Renal cortical epithelial cell (primary cell): Measurements from ENCODE around the gene MB21D2. TPM values are rescaled to one million over a fixed set of nuclear protein-coding genes. Genes with fewer than 3 reads are reported as not detected.
A peak's percentile ranks its signal among the peaks of the same experiment; 100 is the strongest.

Experiments
- DNase-seq: peaks from one replicate; pipeline ENCODE4 v3.0.0-alpha.2; 2011; ENCODE audit warnings: low read depth
- total RNA-seq: library from RNA; depleted of rRNA; stranded (reverse); fragments of >200 nt; gene quantifications from 2 replicates; pipeline ENCODE4 v1.2.3, GENCODE V29; 2014

The MB21D2 gene
- total RNA-seq, 1 donor from 2014 or later, result 13.9 TPM

- peak; percentile 97 for DNase-seq
Measured at GRCh38 chr3:192892981-192893700, 24.5 kb downstream of the MB21D2 start.

DNA sequence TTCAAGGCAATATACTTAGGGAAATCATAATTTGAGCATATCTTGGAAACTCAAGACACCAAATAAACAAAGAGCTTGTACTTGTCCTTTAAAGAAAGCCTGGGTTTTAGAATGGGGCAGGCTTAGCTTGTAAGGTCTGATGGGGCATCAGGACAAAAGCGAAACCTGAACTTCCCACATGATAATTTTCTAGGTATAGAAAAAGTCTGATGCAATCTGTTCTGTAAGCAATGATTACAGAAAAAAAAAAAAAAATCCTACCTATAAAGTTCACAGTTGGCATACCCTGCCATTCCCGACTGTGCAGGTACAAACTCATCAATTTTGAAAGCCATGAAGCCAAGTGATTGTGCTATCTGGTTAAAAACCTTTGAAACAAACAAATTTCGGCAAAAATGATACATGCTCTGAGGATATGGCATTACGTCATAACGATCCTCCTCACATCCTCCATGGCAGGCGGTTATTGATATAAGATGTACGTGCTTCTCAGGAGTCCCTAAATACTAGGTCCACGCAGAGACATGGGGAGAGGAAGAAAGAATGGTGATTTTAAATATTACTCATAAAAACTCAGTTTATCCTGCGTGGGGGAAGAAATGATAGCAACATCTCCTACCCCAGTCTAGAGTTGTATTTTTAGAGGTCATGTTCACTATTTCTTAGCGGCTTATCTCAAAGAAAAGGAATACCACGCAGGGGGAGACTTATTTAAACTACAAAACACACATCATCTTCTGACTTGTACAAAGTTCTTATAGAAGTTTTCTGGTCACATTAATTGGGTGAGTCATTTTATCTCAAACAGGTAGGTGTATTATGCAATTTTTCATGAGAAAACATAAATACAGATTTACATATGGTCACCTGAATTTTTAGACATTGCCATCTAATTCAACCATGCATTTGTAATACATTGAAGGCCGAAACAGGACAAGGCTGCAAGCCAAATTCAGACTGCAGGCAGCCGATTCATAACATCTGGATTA, 27.0 kb downstream of the MB21D2 start:
- no peak for DNase-seq

DNA sequence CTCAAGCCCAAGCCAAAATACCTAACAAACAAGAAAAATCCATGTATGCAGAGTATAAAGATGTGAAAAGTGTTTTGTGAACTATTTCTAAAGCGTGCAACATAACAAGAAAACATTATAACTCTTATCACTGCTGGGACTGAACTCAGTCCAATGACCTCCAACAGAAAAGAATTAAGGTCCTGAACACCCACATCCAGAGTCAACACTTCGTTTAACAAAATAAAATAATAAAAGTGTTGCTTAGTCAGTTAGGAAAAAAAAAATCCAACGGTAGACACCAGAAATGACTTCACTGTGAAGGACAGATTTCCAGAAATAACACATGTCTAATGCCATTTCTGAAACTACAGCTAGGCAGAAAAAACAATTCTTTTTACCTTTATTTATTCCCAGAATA, 28.0 kb downstream of the MB21D2 start:
- no peak for DNase-seq

GRCh38 chr3:192888190-192888589, 29.5 kb downstream of the MB21D2 start:
- peak; percentile 92 for DNase-seq

DNA sequence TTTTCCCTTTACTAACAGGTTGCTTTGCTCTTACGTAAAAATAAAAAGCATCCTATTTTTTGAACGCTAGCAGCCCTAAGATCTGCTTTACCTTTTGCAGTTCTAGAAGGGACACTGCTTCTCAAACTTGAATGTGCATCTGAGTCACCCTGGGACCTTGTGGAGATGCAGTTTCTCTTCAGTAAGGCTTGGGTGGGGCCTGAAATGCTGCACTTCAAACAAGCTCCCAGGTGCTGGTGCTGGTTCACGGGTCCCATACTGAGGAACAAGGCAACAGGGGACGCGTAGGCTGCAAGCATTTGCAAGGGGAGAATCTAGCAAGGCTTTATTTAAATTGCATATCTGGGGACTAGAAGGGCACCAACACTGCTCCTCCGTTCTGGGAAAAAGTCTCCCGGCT, 30.0 kb downstream of the MB21D2 start:
- DNase-seq, result peak; percentile 62

DNA sequence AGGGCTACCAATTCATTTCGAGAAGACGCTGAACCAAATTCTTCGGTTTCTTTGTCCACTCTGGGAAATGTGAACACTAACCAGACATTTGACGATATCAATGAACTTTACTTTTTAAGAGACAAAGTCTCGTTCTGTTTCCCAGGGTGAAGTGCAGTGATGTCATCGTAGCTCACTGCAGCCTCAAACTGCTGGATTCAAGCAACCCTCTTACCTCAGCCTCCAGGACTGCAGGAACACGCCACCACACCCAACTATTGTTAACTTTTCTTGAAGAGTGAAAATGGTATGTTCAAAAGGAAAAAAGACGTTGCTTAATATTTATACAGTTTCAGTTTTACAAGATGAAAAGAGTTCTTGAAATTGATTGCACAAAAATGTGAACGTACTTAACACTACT, 30.6 kb downstream of the MB21D2 start:
- peak; percentile 84 for DNase-seq

DNA sequence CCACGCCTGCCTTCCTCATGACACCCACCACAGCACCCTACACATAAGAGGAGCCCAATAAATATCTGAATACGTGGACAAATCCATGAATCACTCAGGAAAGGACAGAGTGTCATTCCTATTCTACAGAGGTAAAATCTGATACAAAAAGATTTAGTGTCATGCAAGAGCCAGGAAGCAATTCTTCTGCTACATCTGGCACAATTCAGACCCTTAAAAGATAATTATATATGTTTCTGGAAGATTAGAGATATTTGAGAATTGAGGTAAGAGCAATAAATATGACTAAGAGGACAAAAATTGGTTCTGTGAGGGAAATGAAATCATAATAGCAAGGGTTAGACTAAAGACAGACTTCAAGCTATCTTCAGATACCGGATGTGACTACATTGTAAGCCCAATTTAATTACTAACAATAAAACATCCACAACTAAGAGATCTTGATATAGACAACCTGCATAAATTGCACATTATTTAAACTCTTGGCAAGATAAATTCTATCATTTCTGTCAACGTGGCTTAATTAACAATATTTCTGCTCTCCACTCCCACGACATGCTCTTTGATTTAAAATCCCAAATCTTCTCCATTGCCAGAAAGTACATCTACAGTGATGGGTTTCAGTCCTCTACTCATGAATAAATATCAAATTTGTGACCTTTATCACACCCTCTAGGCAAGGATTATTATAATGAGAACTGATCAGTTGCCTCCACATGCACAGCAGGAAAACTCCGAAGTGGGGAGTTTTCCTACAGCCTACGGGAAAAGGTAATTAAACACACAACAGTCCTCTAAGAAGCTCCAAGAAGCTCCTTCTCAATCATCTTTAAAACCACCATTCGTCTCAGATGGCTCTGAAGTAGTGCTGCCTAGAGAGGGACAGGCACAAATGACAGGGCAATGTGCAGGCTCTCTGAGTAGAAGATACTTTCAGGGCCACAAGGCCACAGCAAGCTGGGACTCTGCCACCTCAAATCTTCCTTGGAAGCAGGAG, 32.6 kb downstream of the MB21D2 start:
- no peak for DNase-seq

DNA sequence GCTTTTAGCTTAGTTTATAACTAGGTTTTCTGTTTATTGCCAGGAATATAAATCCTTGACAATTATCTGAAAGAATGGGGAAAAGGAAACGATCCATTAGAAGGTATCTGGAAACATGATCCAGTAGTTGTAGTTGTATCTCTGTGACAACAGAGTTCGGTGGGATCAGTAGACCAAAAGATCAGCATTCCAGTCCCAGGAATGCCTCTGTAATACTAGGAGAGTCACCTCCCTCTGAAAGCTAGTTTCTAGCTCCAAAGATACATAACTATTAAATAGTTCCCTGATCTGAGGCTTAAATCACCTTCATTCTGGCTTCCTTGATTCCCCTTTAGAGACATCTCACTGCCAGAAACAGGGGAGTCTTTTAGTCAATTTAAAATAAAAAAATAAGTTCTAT, 34.1 kb downstream of the MB21D2 start:
- peak; percentile 54 for DNase-seq

GRCh38 chr3:192881159-192881786, 36.4 kb downstream of the MB21D2 start:
- DNase-seq, result no peak

DNA sequence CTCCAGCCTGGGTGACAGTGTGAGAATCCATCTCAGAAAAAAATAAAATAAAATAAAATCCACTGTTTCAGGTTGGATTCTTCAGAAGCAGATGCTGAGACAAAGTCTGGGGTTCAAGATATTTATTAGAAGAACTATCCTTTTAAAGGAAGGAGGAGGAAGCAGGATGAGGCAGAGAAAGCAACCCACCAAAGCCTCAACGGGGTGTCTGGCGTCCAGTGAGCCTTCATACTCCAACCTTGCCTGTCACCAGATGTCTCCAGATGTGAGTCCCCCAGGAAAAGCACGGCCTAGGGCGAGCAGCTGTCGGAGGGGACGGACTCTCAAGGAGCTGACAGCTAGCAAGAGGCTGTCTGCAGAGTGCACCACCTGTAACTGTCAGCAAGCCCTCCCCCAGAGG, 37.3 kb downstream of the MB21D2 start:
- DNase-seq, result no peak

GRCh38 chr3:192879346-192880031, 38.2 kb downstream of the MB21D2 start:
- DNase-seq, result peak; percentile 99

DNA sequence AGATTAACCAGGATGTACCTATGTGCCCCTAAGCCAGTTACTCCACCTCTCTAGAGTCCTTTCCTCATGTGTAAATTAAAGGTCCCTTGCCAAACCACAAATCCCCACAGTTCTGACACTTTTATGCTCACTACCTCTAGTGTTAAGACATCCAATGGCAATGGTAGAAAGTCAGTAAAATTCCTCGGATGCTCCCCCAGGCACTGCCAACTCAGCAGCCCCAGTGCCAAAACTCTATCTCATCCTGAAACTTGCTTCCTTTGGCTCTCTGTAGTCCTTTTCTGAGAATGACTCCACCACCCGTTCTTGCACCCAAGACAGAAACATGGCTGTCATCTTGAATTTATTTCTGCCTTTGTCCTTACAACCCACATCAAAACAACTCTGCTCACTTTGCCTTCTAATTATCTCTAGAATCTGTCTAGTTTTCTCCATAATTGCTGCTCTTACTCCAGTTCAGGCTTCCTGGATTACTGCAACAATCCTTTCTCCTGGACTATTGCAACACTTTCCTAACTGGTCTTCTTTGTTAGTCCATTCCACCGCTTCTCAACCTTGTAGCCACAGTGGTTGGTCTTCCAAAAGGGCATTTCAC, 41.6 kb downstream of the MB21D2 start:
- peak; percentile 64 for DNase-seq

- DNase-seq, result no peak
Measured at GRCh38 chr3:192870822-192871221, 46.8 kb downstream of the MB21D2 start.

- DNase-seq, result peak; percentile 53
Measured at GRCh38 chr3:192869131-192870031, 48.3 kb downstream of the MB21D2 start.

DNA sequence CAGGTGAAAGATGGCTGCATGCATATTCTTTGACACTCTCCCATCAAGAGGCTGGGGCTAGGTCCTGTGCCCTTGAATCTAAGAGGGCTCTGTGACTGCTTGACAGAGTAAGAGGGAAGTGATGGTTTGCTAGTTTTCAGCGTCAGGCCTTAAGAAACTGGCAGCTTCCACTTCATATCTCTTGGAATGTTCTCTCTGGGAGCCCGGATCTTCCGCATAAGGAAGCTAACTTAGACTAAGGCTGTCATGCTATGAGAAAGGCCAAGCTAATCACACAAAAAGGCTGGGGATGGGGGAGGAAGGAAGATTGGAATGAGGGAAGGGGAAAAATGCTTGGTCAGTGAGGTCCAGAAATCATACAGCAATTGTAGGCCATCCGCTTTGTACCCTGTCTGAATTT, 50.0 kb downstream of the MB21D2 start:
- DNase-seq, result no peak

- DNase-seq, result no peak
Measured at GRCh38 chr3:192866804-192867203, 50.9 kb downstream of the MB21D2 start.

DNA sequence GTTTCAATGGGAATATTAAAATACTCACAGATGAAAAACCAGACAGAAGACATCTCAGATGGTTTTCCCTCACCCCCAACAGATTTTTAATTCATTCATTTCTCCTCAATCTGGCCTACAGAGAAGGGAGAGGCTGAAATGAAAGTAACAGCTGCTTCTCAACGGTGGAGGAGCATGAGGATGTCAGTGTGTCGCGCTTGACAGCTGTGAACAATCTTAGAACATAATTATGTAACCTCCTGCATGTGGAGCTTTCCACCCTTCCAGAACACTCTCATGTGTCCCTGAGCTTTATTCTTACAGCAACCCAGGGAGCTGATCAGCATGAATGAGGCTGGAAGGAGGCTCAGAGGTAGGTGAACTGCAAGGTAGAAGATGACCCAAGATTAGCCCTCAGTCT, 52.7 kb downstream of the MB21D2 start:
- DNase-seq, result no peak

- no peak for DNase-seq
Measured at GRCh38 chr3:192863091-192863420, 54.6 kb downstream of the MB21D2 start.

- no peak for DNase-seq
Measured at GRCh38 chr3:192862408-192863090, 55.1 kb downstream of the MB21D2 start.
